SK-N-SH treated with all-trans-retinoic acid at 6 μM for 48 hours (cell line): ENCODE data around the gene ZNF692.

Experiments used
- ATAC-seq: fragments of 200-7000 bp; cut with Tn5 transposase; 3 replicates; pipeline ENCODE4 v1.9.1; 2020; ENCODE audit warnings: mild to moderate bottlenecking, moderate library complexity
- BACH2 ChIP-seq: fragments of 250-450 bp; sonication (Bioruptor Pico); IDR thresholded peaks from 2 replicates; pipeline ENCODE4 v1.9.0; 2021; ENCODE audit warnings: mild to moderate bottlenecking, borderline replicate concordance
- CREB5 ChIP-seq: fragments of 250-450 bp; sonication (Bioruptor Pico); IDR thresholded peaks from 2 replicates; pipeline ENCODE4 v1.5.1; 2020; ENCODE audit warnings: low read depth, mild to moderate bottlenecking, moderate library complexity
- CSDC2 ChIP-seq: fragments of 250-450 bp; sonication (Bioruptor Pico); IDR thresholded peaks from 2 replicates; pipeline ENCODE4 v1.5.0; 2020; ENCODE audit warnings: mild to moderate bottlenecking, moderate library complexity
- CSRNP3 ChIP-seq: fragments of 250-450 bp; sonication (Bioruptor Pico); IDR thresholded peaks from 2 replicates; pipeline ENCODE4 v1.5.1; 2021; ENCODE audit warnings: mild to moderate bottlenecking, moderate library complexity
- ESRRG ChIP-seq: fragments of 250-450 bp; sonication (Bioruptor Pico); IDR thresholded peaks from 2 replicates; pipeline ENCODE4 v1.6.1; 2021; ENCODE audit warnings: mild to moderate bottlenecking
- GLIS3 ChIP-seq: fragments of 250-450 bp; sonication (Bioruptor Pico); IDR thresholded peaks from 2 replicates; pipeline ENCODE4 v1.5.0; 2020; ENCODE audit warnings: mild to moderate bottlenecking, moderate library complexity
- ISL1 ChIP-seq: fragments of 250-450 bp; sonication (Bioruptor Pico); IDR thresholded peaks from 2 replicates; pipeline ENCODE4 v2.1.2; 2022; ENCODE audit warnings: mild to moderate bottlenecking, moderate library complexity
- OSR1 ChIP-seq: fragments of 250-450 bp; sonication (Bioruptor Pico); IDR thresholded peaks from 2 replicates; pipeline ENCODE4 v1.8.0; 2022; ENCODE audit warnings: moderate library complexity, mild to moderate bottlenecking, inconsistent platforms
- PATZ1 ChIP-seq: fragments of 250-450 bp; sonication (Bioruptor Pico); IDR thresholded peaks from 2 replicates; pipeline ENCODE4 v1.8.0; 2020; ENCODE audit warnings: mild to moderate bottlenecking, moderate library complexity, borderline replicate concordance
- POU6F1 ChIP-seq: fragments of 250-450 bp; sonication (Bioruptor Pico); IDR thresholded peaks from 2 replicates; pipeline ENCODE4 v1.8.0; 2021; ENCODE audit warnings: low read depth, mild to moderate bottlenecking, moderate library complexity, borderline replicate concordance
- PPARA ChIP-seq: fragments of 250-450 bp; sonication (Bioruptor Pico); IDR thresholded peaks from 2 replicates; pipeline ENCODE4 v1.5.0; 2020; ENCODE audit warnings: mild to moderate bottlenecking, borderline replicate concordance
- RARB ChIP-seq: fragments of 250-450 bp; sonication (Bioruptor Pico); IDR thresholded peaks from 2 replicates; pipeline ENCODE4 v1.8.0; 2021; ENCODE audit warnings: mild to moderate bottlenecking, moderate library complexity
- SNAI2 ChIP-seq: fragments of 250-450 bp; sonication (Bioruptor Pico); IDR thresholded peaks from 2 replicates; pipeline ENCODE4 v1.5.0; 2020; ENCODE audit warnings: mild to moderate bottlenecking, moderate library complexity
- TCF4 ChIP-seq: fragments of 250-450 bp; sonication (Bioruptor Pico); IDR thresholded peaks from 2 replicates; pipeline ENCODE4 v1.8.0; 2021; ENCODE audit warnings: mild to moderate bottlenecking, moderate library complexity, borderline replicate concordance
- TOX ChIP-seq: fragments of 250-450 bp; sonication (Bioruptor Pico); IDR thresholded peaks from 2 replicates; pipeline ENCODE4 v1.8.0; 2021; ENCODE audit warnings: mild to moderate bottlenecking, moderate library complexity, borderline replicate concordance
- TSHZ2 ChIP-seq: fragments of 250-450 bp; sonication (Bioruptor Pico); IDR thresholded peaks from 2 replicates; pipeline ENCODE4 v1.5.0; 2020; ENCODE audit warnings: mild to moderate bottlenecking, moderate library complexity
- ZC3H10 ChIP-seq: fragments of 250-450 bp; sonication (Bioruptor Pico); IDR thresholded peaks from 2 replicates; pipeline ENCODE4 v1.5.1; 2021; ENCODE audit warnings: mild to moderate bottlenecking, moderate library complexity
- ZFP3 ChIP-seq: fragments of 250-450 bp; sonication (Bioruptor Pico); IDR thresholded peaks from 2 replicates; pipeline ENCODE4 v1.5.0; 2020; ENCODE audit warnings: mild to moderate bottlenecking, moderate library complexity
- ZFP30 ChIP-seq: fragments of 450-650 bp; formaldehyde crosslinking; IDR thresholded peaks from 2 replicates; pipeline ENCODE4 v1.5.0; 2022; ENCODE audit warnings: mild to moderate bottlenecking, moderate library complexity
- ZNF565 ChIP-seq: fragments of 450-650 bp; formaldehyde crosslinking; conservative IDR thresholded peaks from 2 replicates; pipeline ENCODE4 v1.5.0; 2020; ENCODE audit warnings: low read depth, mild to moderate bottlenecking, moderate library complexity
- ZNF70 ChIP-seq: fragments of 450-650 bp; formaldehyde crosslinking; IDR thresholded peaks from 2 replicates; pipeline ENCODE4 v1.5.0; 2020; ENCODE audit warnings: mild to moderate bottlenecking, moderate library complexity
- ZNF8 ChIP-seq: fragments of 450-650 bp; formaldehyde crosslinking; IDR thresholded peaks from 2 replicates; pipeline ENCODE4 v1.5.0; 2020; ENCODE audit warnings: mild to moderate bottlenecking, moderate library complexity

Gene ZNF692

GRCh38 chr1:248855580-248855979, 3.3 kb downstream of the ZNF692 start:
- ATAC-seq = no peak
- TF ChIP-seq ZNF8 (CRISPR knock-in tag) = no peak
- no peak for TF ChIP-seq CSDC2 (CRISPR knock-in tag)
- no peak for TF ChIP-seq OSR1
- TF ChIP-seq SNAI2 (CRISPR knock-in tag) = no peak
- no peak for TF ChIP-seq ZC3H10 (CRISPR knock-in tag)
- no peak for TF ChIP-seq PATZ1 (CRISPR knock-in tag)
- no peak for TF ChIP-seq TOX (CRISPR knock-in tag)
- no peak for TF ChIP-seq CSRNP3 (CRISPR knock-in tag)
- no peak for TF ChIP-seq ZNF565 (CRISPR knock-in tag)
- no peak for TF ChIP-seq ISL1 (CRISPR knock-in tag)
- no peak for TF ChIP-seq CREB5 (CRISPR knock-in tag)
- TF ChIP-seq ZFP3 = no peak
- no peak for TF ChIP-seq BACH2
- TF ChIP-seq GLIS3 (CRISPR knock-in tag) = no peak
- TF ChIP-seq ESRRG (CRISPR knock-in tag) = no peak

- no peak for TF ChIP-seq ISL1 (CRISPR knock-in tag)
- TF ChIP-seq PATZ1 (CRISPR knock-in tag) = no peak
- no peak for TF ChIP-seq BACH2
- TF ChIP-seq ZFP30 (CRISPR knock-in tag) = no peak
- TF ChIP-seq TSHZ2 (CRISPR knock-in tag) = no peak
- TF ChIP-seq ZNF70 (CRISPR knock-in tag) = no peak
- TF ChIP-seq ZFP3 = no peak
- ATAC-seq = no peak
Observed at GRCh38 chr1:248853663-248854375, 5.1 kb downstream of the ZNF692 start.

- no peak for ATAC-seq
- TF ChIP-seq ISL1 (CRISPR knock-in tag) (no peak), CREB5 (CRISPR knock-in tag) (no peak), CSRNP3 (CRISPR knock-in tag) (no peak), RARB (CRISPR knock-in tag) (no peak), PPARA (no peak), ESRRG (CRISPR knock-in tag) (no peak), TCF4 (CRISPR knock-in tag) (no peak), POU6F1 (no peak), OSR1 (no peak), ZFP3 (no peak), BACH2 (no peak)
Observed at GRCh38 chr1:248852481-248853405, 6.1 kb downstream of the ZNF692 start.
